Lower leg skin (tissue), 3 donors: ENCODE results near the gene ARHGDIB.

ENCODE experiments used
- POLR2A ChIP-seq, 2 donors: fragments of 450-650 bp; IDR thresholded peaks; one replicate each; pipeline ENCODE4 v1.6.1; 2016 to 2017; ENCODE audit warnings: antibody characterized with exemption in 2 of 2, mild to moderate bottlenecking in 1 of 2, moderate library complexity in 1 of 2
- TF ChIP-seq, protein P1 (sequence below), 3 donors: fragments of 450-650 bp; IDR thresholded peaks; one replicate each; pipeline ENCODE4 v1.5.1; 2016; ENCODE audit warnings: antibody characterized with exemption in 3 of 3, mild to moderate bottlenecking in 3 of 3, moderate library complexity in 2 of 3

DNA sequence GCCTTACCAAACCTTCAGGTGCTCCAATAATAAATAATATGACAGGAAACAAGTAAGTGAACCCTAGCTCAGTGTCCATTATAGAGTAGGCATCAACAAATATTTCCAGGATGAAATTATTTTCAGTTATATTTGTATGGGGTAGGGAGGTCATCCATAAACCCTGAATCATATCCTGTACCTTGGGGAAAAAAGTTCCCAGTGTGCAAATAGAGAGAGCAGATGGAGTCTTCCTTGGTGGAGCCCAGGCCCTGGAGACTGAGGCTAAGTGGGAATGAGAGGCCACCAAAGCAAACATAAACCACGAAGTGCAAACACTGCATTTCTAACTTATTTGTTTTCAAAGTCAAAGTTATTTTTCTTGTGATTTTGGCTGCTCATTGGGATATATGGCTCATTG is 14.5 kb downstream of the ARHGDIB start:
- TF ChIP-seq, protein P1, sequence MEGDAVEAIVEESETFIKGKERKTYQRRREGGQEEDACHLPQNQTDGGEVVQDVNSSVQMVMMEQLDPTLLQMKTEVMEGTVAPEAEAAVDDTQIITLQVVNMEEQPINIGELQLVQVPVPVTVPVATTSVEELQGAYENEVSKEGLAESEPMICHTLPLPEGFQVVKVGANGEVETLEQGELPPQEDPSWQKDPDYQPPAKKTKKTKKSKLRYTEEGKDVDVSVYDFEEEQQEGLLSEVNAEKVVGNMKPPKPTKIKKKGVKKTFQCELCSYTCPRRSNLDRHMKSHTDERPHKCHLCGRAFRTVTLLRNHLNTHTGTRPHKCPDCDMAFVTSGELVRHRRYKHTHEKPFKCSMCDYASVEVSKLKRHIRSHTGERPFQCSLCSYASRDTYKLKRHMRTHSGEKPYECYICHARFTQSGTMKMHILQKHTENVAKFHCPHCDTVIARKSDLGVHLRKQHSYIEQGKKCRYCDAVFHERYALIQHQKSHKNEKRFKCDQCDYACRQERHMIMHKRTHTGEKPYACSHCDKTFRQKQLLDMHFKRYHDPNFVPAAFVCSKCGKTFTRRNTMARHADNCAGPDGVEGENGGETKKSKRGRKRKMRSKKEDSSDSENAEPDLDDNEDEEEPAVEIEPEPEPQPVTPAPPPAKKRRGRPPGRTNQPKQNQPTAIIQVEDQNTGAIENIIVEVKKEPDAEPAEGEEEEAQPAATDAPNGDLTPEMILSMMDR (IDR thresholded peaks at IDR 0.05), result no peak
- no peak for TF ChIP-seq POLR2A (IDR thresholded peaks at IDR 0.05)
